ENCODE data around the gene ACAP2.

ACAP2 gene

DNA sequence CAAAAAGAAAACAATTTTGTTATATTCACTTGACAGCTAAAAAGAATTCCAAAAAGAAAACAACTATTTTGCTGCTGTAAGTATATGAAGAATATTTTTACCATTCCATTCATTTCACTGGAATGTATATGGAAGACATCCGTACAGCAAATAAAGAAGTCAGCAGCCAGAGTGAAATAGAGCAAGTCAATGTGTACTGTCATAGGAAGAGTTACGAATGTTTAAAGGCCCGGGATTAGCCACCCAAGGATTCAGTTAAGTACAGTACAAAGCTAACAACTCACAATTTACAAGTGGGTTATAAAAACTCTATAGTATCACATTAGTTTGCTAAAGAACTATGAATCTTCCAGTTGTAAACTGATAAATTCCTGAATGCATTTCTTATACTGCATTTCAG is 157.4 kb downstream of the ACAP2 start:
- Histone ChIP-seq H3K4me2 (ENCODE audit: low read length) (no peak overlapping the region), H3K9me2 (replicated peaks; ENCODE audit: control insufficient read depth, low read length) (no peaks in the 10 kb centered on the region), H3F3A (ENCODE audit: control insufficient read depth, insufficient read depth) (0 out of 2 replicates have a peak, but pooled peaks cover 3% of the 10 kb centered on the region), H3K4me1 (ENCODE audit: control insufficient read depth, low read length) (peaks cover 6% of the 10 kb centered on the region; the same call in 1 of the 2 replicates), H3K79me2 (ENCODE audit: control insufficient read depth, low read length) (no peaks in the 10 kb centered on the region), H3K36me3 (ENCODE audit: control insufficient read depth, low read length) (peaks cover 45% of the 10 kb centered on the region), H3K27me3 (ENCODE audit: control insufficient read depth, low read length) (no peaks in the 10 kb centered on the region), H3K27ac (ENCODE audit: low read depth, low read length) (no peak overlapping the region), H4K20me1 (ENCODE audit: control insufficient read depth, insufficient read depth, low read depth, low read length) (no peaks in the 10 kb centered on the region), H3K9me3 (ENCODE audit: control insufficient read depth, insufficient read depth, low read length) (no peaks in the 10 kb centered on the region), H3K4me3 (ENCODE audit: low read length) (no peak overlapping the region)
- TF ChIP-seq EZH2phosphoT487 (IDR thresholded peaks at IDR 0.05; ENCODE audit: borderline replicate concordance, low read length) = no peak
- TF ChIP-seq, protein P1, sequence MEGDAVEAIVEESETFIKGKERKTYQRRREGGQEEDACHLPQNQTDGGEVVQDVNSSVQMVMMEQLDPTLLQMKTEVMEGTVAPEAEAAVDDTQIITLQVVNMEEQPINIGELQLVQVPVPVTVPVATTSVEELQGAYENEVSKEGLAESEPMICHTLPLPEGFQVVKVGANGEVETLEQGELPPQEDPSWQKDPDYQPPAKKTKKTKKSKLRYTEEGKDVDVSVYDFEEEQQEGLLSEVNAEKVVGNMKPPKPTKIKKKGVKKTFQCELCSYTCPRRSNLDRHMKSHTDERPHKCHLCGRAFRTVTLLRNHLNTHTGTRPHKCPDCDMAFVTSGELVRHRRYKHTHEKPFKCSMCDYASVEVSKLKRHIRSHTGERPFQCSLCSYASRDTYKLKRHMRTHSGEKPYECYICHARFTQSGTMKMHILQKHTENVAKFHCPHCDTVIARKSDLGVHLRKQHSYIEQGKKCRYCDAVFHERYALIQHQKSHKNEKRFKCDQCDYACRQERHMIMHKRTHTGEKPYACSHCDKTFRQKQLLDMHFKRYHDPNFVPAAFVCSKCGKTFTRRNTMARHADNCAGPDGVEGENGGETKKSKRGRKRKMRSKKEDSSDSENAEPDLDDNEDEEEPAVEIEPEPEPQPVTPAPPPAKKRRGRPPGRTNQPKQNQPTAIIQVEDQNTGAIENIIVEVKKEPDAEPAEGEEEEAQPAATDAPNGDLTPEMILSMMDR (IDR thresholded peaks at IDR 0.05; ENCODE audit: low read depth, low read length, poor library complexity, severe bottlenecking) = no peak

DNA sequence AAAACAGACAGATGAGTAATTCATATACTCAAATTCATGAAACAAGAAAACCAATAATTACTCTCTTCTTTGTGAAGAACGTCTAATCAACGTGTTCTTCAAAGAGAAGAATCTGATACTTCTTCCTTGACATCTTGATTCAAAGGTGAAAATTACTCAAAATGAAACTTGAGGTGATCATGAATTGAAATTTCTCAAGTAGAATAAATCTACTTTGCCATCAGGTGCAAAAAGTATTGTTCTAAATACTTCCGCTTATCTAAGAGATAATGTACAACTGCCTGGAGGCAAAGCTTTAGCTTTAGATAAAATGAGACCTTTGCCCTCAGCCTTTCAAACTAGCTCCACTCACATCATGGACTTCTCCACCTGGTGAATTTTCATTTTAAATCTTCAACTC is 158.0 kb downstream of the ACAP2 start:
- Histone ChIP-seq H3K4me2 (ENCODE audit: low read length) (no peak overlapping the region), H3K36me3 (ENCODE audit: control insufficient read depth, low read length) (peaks cover 45% of the 10 kb centered on the region), H3K27ac (ENCODE audit: low read depth, low read length) (no peak overlapping the region), H3K4me3 (ENCODE audit: low read length) (no peak overlapping the region), H3K9me3 (ENCODE audit: control insufficient read depth, insufficient read depth, low read length) (no peaks in the 10 kb centered on the region), H3K27me3 (ENCODE audit: control insufficient read depth, low read length) (no peaks in the 10 kb centered on the region), H3K79me2 (ENCODE audit: control insufficient read depth, low read length) (no peaks in the 10 kb centered on the region), H3K4me1 (ENCODE audit: control insufficient read depth, low read length) (peaks cover 6% of the 10 kb centered on the region; the same call in 1 of the 2 replicates), H3K9me2 (replicated peaks; ENCODE audit: control insufficient read depth, low read length) (no peaks in the 10 kb centered on the region), H3F3A (ENCODE audit: control insufficient read depth, insufficient read depth) (0 out of 2 replicates have a peak, but pooled peaks cover 3% of the 10 kb centered on the region), H4K20me1 (ENCODE audit: control insufficient read depth, insufficient read depth, low read depth, low read length) (no peaks in the 10 kb centered on the region)
- TF ChIP-seq, protein P1 (IDR thresholded peaks at IDR 0.05; ENCODE audit: low read depth, low read length, poor library complexity, severe bottlenecking) = no peak
- TF ChIP-seq EZH2phosphoT487 (IDR thresholded peaks at IDR 0.05; ENCODE audit: borderline replicate concordance, low read length) = no peak

DNA sequence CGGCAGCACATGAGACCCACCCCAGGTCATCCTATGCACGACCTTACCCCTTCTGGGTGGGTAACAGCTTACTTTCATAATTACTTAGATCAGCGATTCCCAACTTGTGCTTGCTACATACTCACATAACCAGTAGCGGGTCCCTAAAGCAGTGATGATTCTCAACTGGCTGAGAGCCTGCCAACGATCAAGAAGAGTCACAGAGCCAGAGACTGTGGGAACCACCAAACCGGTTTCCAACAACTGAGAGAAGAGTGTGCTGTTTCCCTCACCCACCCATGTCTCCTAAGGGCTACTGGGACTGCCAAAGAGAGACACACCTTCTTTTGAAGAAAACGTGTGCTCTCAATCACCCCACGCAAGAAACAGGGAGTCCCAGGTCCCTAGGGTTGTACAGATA is 159.9 kb downstream of the ACAP2 start:
- H3K27me3 ChIP-seq (ENCODE audit: control insufficient read depth, low read length) = no peaks in the 10 kb centered on the region
- no peaks in the 10 kb centered on the region for H3K79me2 ChIP-seq (ENCODE audit: control insufficient read depth, low read length)
- no peaks in the 10 kb centered on the region for H3K9me3 ChIP-seq (ENCODE audit: control insufficient read depth, insufficient read depth, low read length)
- no peaks in the 10 kb centered on the region for H4K20me1 ChIP-seq (ENCODE audit: control insufficient read depth, insufficient read depth, low read depth, low read length)
- H3K27ac ChIP-seq (ENCODE audit: low read depth, low read length) = no peak overlapping the region
- H3K4me2 ChIP-seq (ENCODE audit: low read length) = no peak overlapping the region
- 0 out of 2 replicates have a peak, but pooled peaks cover 3% of the 10 kb centered on the region for H3F3A ChIP-seq (ENCODE audit: control insufficient read depth, insufficient read depth)
- no peaks in the 10 kb centered on the region for H3K9me2 ChIP-seq (replicated peaks; ENCODE audit: control insufficient read depth, low read length)
- peaks cover 6% of the 10 kb centered on the region; the same call in 1 of the 2 replicates for H3K4me1 ChIP-seq (ENCODE audit: control insufficient read depth, low read length)
- H3K36me3 ChIP-seq (ENCODE audit: control insufficient read depth, low read length) = peaks cover 38% of the 10 kb centered on the region
- H3K4me3 ChIP-seq (ENCODE audit: low read length) = no peak overlapping the region
- no peak for TF ChIP-seq EZH2phosphoT487 (IDR thresholded peaks at IDR 0.05; ENCODE audit: borderline replicate concordance, low read length)
- TF ChIP-seq, protein P1 (IDR thresholded peaks at IDR 0.05; ENCODE audit: low read depth, low read length, poor library complexity, severe bottlenecking) = no peak
